H1 (cell line): ENCODE measurements around the gene ELP4. TPM values are rescaled to one million over a fixed set of nuclear protein-coding genes. Genes with fewer than 3 reads are reported as not detected.
A peak's percentile ranks its signal among the peaks of the same experiment; 100 is the strongest.

ENCODE experiments used
- CTCF ChIA-PET: fragments of 300-600 bp; sonication (Branson Sonifier 250); formaldehyde crosslinking; loops from one replicate; lab custom pipeline; 2021; ENCODE audit not compliant: partially characterized antibody; lab: Charles Lee
- POLR2A ChIA-PET: fragments of 300-600 bp; sonication (Branson Sonifier 250); formaldehyde crosslinking; loops from one replicate; lab custom pipeline; 2021; ENCODE audit warnings: inconsistent platforms; ENCODE audit not compliant: partially characterized antibody; lab: Charles Lee
- DNase-seq, 2 experiments: peaks; one replicate each; pipeline versions ENCODE4 v3.0.0 to v3.0.0-alpha.2; 2010 to 2022; ENCODE audit warnings: low spot score in 2 of 2, low read depth in 1 of 2, mixed read lengths in 1 of 2
- FAIRE-seq: peaks from 2 replicates; lab custom pipeline; 2011; peaks lifted over from hg19 to GRCh38; lab: Jason Lieb, UNC
- H2AFZ ChIP-seq: 2 replicates; pipeline ENCODE4 v1.8.1; 2012; ENCODE audit warnings: low read length, inconsistent platforms
- H2AK5ac ChIP-seq: 2 replicates; pipeline ENCODE4 v1.6.1; 2013; ENCODE audit warnings: low read depth, low read length
- H2BK120ac ChIP-seq: replicated peaks from 2 replicates; pipeline ENCODE3; 2013; ENCODE audit warnings: low read depth, low read length, inconsistent platforms
- H2BK12ac ChIP-seq: 2 replicates; pipeline ENCODE4 v1.6.1; 2013; ENCODE audit warnings: low read depth, low read length
- H2BK15ac ChIP-seq: 2 replicates; pipeline ENCODE4 v1.6.1; 2013; ENCODE audit warnings: low read length
- H2BK20ac ChIP-seq: 2 replicates; pipeline ENCODE4 v1.6.1; 2013; ENCODE audit warnings: low read length
- H2BK5ac ChIP-seq: 2 replicates; pipeline ENCODE4 v1.6.1; 2013; ENCODE audit warnings: low read depth, low read length
- H3K14ac ChIP-seq: 2 replicates; pipeline ENCODE4 v1.6.1; 2013; ENCODE audit warnings: inconsistent platforms; ENCODE audit not compliant: insufficient read length
- H3K18ac ChIP-seq: 2 replicates; pipeline ENCODE4 v1.6.1; 2013; ENCODE audit warnings: low read length; ENCODE audit errors: extremely low read depth
- H3K23ac ChIP-seq: 2 replicates; pipeline ENCODE4 v1.6.1; 2013; ENCODE audit warnings: inconsistent platforms; ENCODE audit not compliant: insufficient read length
- H3K23me2 ChIP-seq: 2 replicates; pipeline ENCODE4 v1.6.1; 2013; ENCODE audit warnings: low read depth, low read length
- H3K27ac ChIP-seq: 2 replicates; pipeline ENCODE4 v1.6.1; 2011; ENCODE audit warnings: low read depth, low read length, inconsistent platforms
- H3K27me3 ChIP-seq, 4 experiments: replicated peaks in 1 of 4; 1 replicate in 1 of 4; 2 replicates in 3 of 4; pipeline versions ENCODE4 v1.6.1 to v1.8.1; 2011 to 2013; ENCODE audit warnings: low read length in 3 of 4, mild to moderate bottlenecking in 3 of 4, inconsistent platforms in 2 of 4, mixed read lengths in 2 of 4, moderate library complexity in 1 of 4; ENCODE audit not compliant: control insufficient read depth in 3 of 4, insufficient read depth in 3 of 4; ENCODE audit errors: extremely low read depth in 1 of 4
- H3K36me3 ChIP-seq, 4 experiments: 2 replicates each; pipeline versions ENCODE4 v1.6.1 to v1.8.1; 2011 to 2013; ENCODE audit warnings: mild to moderate bottlenecking in 4 of 4, low read length in 3 of 4, moderate library complexity in 2 of 4, control low read depth in 1 of 4, inconsistent platforms in 1 of 4; ENCODE audit not compliant: insufficient read depth in 4 of 4, control insufficient read depth in 2 of 4
- H3K4ac ChIP-seq: replicated peaks from 2 replicates; pipeline ENCODE3; 2013; ENCODE audit warnings: low read length, low read depth, mixed read lengths, inconsistent platforms; ENCODE audit not compliant: insufficient read length
- H3K4me1 ChIP-seq, 4 experiments: replicated peaks in 1 of 4; 1 replicate in 1 of 4; 2 replicates in 3 of 4; pipeline versions ENCODE4 v1.6.1 to v1.8.1; 2011 to 2013; ENCODE audit warnings: low read length in 3 of 4, inconsistent platforms in 2 of 4, mixed read lengths in 1 of 4; ENCODE audit not compliant: insufficient read depth in 4 of 4, control insufficient read depth in 3 of 4
- H3K4me2 ChIP-seq, 2 experiments: 2 replicates each; pipeline versions ENCODE4 v1.6.1 to v1.8.1; 2011 to 2013; ENCODE audit warnings: low read depth in 2 of 2, low read length in 2 of 2, control low read depth in 1 of 2, inconsistent platforms in 1 of 2, mild to moderate bottlenecking in 1 of 2; ENCODE audit not compliant: insufficient read depth in 1 of 2
- H3K4me3 ChIP-seq, 4 experiments: fragments of 200-600, 300-600 bp in 1 of 4; sonication (generic), shearing (Covaris generic), sonication (Bioruptor Twin) in 1 of 4; 2 replicates each; pipeline versions ENCODE4 v1.5.1 to v1.8.1; 2011 to 2016; ENCODE audit warnings: low read length in 4 of 4, low read depth in 3 of 4, control low read depth in 2 of 4, inconsistent platforms in 2 of 4, mild to moderate bottlenecking in 2 of 4, mixed read lengths in 1 of 4, moderate library complexity in 1 of 4; ENCODE audit not compliant: insufficient read depth in 2 of 4; ENCODE audit errors: extremely low read depth in 1 of 4
- H3K56ac ChIP-seq: replicated peaks from 2 replicates; pipeline ENCODE3; 2013; ENCODE audit warnings: low read depth, mild to moderate bottlenecking, mixed read lengths, low read length, inconsistent platforms; ENCODE audit not compliant: insufficient read length
- H3K79me1 ChIP-seq: 2 replicates; pipeline ENCODE4 v1.6.1; 2013; ENCODE audit warnings: low read depth, low read length, control low read depth
- H3K79me2 ChIP-seq, 2 experiments: 2 replicates each; pipeline versions ENCODE4 v1.6.1 to v1.8.1; 2012 to 2013; ENCODE audit warnings: low read length in 2 of 2, mild to moderate bottlenecking in 2 of 2, inconsistent platforms in 1 of 2; ENCODE audit not compliant: insufficient read depth in 2 of 2, control insufficient read depth in 1 of 2
- H3K9ac ChIP-seq, 4 experiments: replicated peaks in 1 of 4; 1 replicate in 1 of 4; 2 replicates in 3 of 4; pipeline versions ENCODE4 v1.6.1 to v1.8.1; 2011 to 2013; ENCODE audit warnings: low read depth in 3 of 4, low read length in 3 of 4, control low read depth in 2 of 4, mild to moderate bottlenecking in 2 of 4, moderate library complexity in 2 of 4, inconsistent platforms in 1 of 4; ENCODE audit errors: extremely low read depth in 1 of 4
- H3K9me3 ChIP-seq, 2 experiments: 2 replicates each; pipeline versions ENCODE4 v1.6.1 to v1.8.1; 2012 to 2013; ENCODE audit warnings: mild to moderate bottlenecking in 2 of 2, moderate library complexity in 2 of 2, control low read depth in 1 of 2, inconsistent platforms in 1 of 2, low read depth in 1 of 2, low read length in 1 of 2, mixed read lengths in 1 of 2; ENCODE audit not compliant: insufficient read depth in 2 of 2
- H4K20me1 ChIP-seq, 2 experiments: replicated peaks in 1 of 2; 2 replicates each; pipeline versions ENCODE3 to v1.8.1; 2011 to 2013; ENCODE audit warnings: inconsistent platforms in 2 of 2, low read length in 2 of 2, mild to moderate bottlenecking in 1 of 2; ENCODE audit not compliant: insufficient read depth in 2 of 2, control insufficient read depth in 1 of 2
- H4K5ac ChIP-seq: 2 replicates; pipeline ENCODE4 v1.6.1; 2013; ENCODE audit warnings: low read length, low read depth, mixed read lengths, inconsistent platforms; ENCODE audit not compliant: insufficient read length
- H4K8ac ChIP-seq: 2 replicates; pipeline ENCODE4 v1.8.0; 2013; ENCODE audit warnings: mild to moderate bottlenecking, moderate library complexity, low read length, inconsistent platforms; ENCODE audit not compliant: insufficient read depth; ENCODE audit errors: extremely low read depth
- H4K91ac ChIP-seq: replicated peaks from 2 replicates; pipeline ENCODE3; 2013; ENCODE audit warnings: low read length, mixed read lengths, inconsistent platforms; ENCODE audit not compliant: insufficient read length
- GABPA ChIP-seq: IDR thresholded peaks from 2 replicates; pipeline ENCODE4 v1.6.1; 2011; ENCODE audit warnings: mild to moderate bottlenecking, low read length, moderate library complexity, borderline replicate concordance; ENCODE audit not compliant: insufficient read depth
- POU5F1 ChIP-seq: IDR thresholded peaks from 2 replicates; pipeline ENCODE4 v1.6.1; 2011; ENCODE audit warnings: low read depth, mild to moderate bottlenecking, low read length, moderate library complexity
- RNF2 ChIP-seq: fragments of 200-900, 300-1000 bp; sonication (generic); IDR thresholded peaks from 2 replicates; pipeline ENCODE4 v1.7.1; 2016; ENCODE audit warnings: borderline replicate concordance, low read depth, mild to moderate bottlenecking, antibody characterized with exemption, low read length; ENCODE audit not compliant: poor library complexity, severe bottlenecking; ENCODE audit errors: missing control alignments
- SAP30 ChIP-seq: fragments of 300-600 bp; sonication (generic); IDR thresholded peaks from 2 replicates; pipeline ENCODE4 v1.7.1; 2012; ENCODE audit warnings: low read length, moderate library complexity, mild to moderate bottlenecking, inconsistent platforms; ENCODE audit not compliant: insufficient read depth, insufficient replicate concordance
- SP4 ChIP-seq: IDR thresholded peaks from 2 replicates; pipeline ENCODE4 v1.6.1; 2012; ENCODE audit warnings: low read length, inconsistent platforms
- SUZ12 ChIP-seq: fragments of 200-600 bp; sonication (generic); IDR thresholded peaks from 2 replicates; pipeline ENCODE4 v1.6.1; 2012; ENCODE audit warnings: mild to moderate bottlenecking, inconsistent platforms, low read length, moderate library complexity, mixed read lengths
- TCF12 ChIP-seq: IDR thresholded peaks from 2 replicates; pipeline ENCODE4 v1.6.1; 2011; ENCODE audit warnings: low read depth, mild to moderate bottlenecking, low read length
- TEAD4 ChIP-seq: IDR thresholded peaks from 2 replicates; pipeline ENCODE4 v1.6.1; 2012; ENCODE audit warnings: low read depth, low read length, inconsistent platforms, mixed read lengths
- WGBS, 2 experiments: shearing (Covaris generic) in 1 of 2; methylation state at CpG; one replicate each; pipeline versions ENCODE4 v1.1.6 to v1.1.7; 2013 to 2015; ENCODE audit warnings: low lambda C conversion rate in 2 of 2, mixed read lengths in 2 of 2, inconsistent platforms in 1 of 2, low coverage in 1 of 2, missing lambda C conversion rate in 1 of 2; ENCODE audit not compliant: insufficient replicate concordance in 2 of 2, insufficient coverage in 1 of 2, insufficient read length in 1 of 2; ENCODE audit errors: extremely low coverage in 1 of 2, missing lambda C conversion rate in 1 of 2; 5-methylcytosine and 5-hydroxymethylcytosine counted together
- polyA plus RNA-seq, 7 experiments: library from polyadenylated mRNA; depleted of rRNA in 3 of 7; stranded (reverse) in 5 of 7; unstranded in 2 of 7; fragments of >200 nt in 5 of 7; fragments of 200-250 nt in 2 of 7; gene quantifications; 1 replicate in 5 of 7; 2 replicates in 1 of 7; 4 replicates in 1 of 7; pipeline versions ENCODE4 v1.2.1 to v1.2.3, GENCODE V29; 2011 to 2013; ENCODE audit warnings: missing spikeins in 2 of 7, mixed read lengths in 2 of 7
- total RNA-seq: library from RNA; stranded (reverse); fragmentation: NEBNext Ultra II Directional; extraction: Animal tissue kit (Norgen Biotek cat#: 25700); gene quantifications from 2 replicates; pipeline ENCODE4 v1.2.1, GENCODE V29; 2021

The ELP4 gene
- total and polyA plus RNA-seq, 2 of the 8 experiments (the other 6 are each of a cell fraction or from before 2014, with no cell fraction given), result 14.0 to 18.6 TPM

GRCh38 chr11:31802609-31802989 lies 293.0 kb downstream of the ELP4 start:
- FAIRE-seq (no peak), DNase-seq (peak in 1 of 2 experiments; percentile 63)
- no peaks in the 10 kb centered on the region; a peak in 1 of 8 replicates for H3K36me3 ChIP-seq
- H3K56ac ChIP-seq, result no peak overlapping the region
- 0 out of 2 replicates have a peak overlapping the region, but pooled peaks have one; percentile 11 for H2AK5ac ChIP-seq
- H4K91ac ChIP-seq, result no peak overlapping the region
- no peak overlapping the region for H3K23ac ChIP-seq
- H3K18ac ChIP-seq, result no peak overlapping the region
- no peaks in the 10 kb centered on the region for H3K9me3 ChIP-seq
- peaks cover 89 to 100% (median 97%) of the 10 kb centered on the region in 4 experiments for H3K27me3 ChIP-seq
- no peak overlapping the region for H4K5ac ChIP-seq
- no peak overlapping the region for H2AFZ ChIP-seq
- H3K27ac ChIP-seq, result no peak overlapping the region
- ChIA-PET CTCF (interaction anchor here (0.7 to 6.7 kb wide), 4 partner anchors 10 to 165 kb away, joined by 3 to 59 read pairs (median 4); no protein-coding TSS in a partner anchor), POLR2A (interaction anchor here (1.5 kb wide), 1 partner anchor 10 kb away, joined by 5 read pairs; no protein-coding TSS in a partner anchor)
- peaks cover 24 to 43% (median 26%) of the 10 kb centered on the region in 4 experiments for H3K4me1 ChIP-seq
- no peaks in the 10 kb centered on the region for H3K79me2 ChIP-seq
- H2BK5ac ChIP-seq, result no peak overlapping the region
- no peak overlapping the region for H2BK120ac ChIP-seq
- peak overlapping the region in 1 of 2 experiments; percentile 56; a peak in 1 of 4 replicates for H3K4me2 ChIP-seq
- H4K8ac ChIP-seq, result no peak overlapping the region
- H3K79me1 ChIP-seq, result no peaks in the 10 kb centered on the region
- no peak overlapping the region for H3K4ac ChIP-seq
- peaks cover 7% of the 10 kb centered on the region; the same call in 1 of the 2 replicates for H3K23me2 ChIP-seq
- TF ChIP-seq RNF2 (peak; percentile 18), SP4 (no peak), POU5F1 (no peak), TCF12 (0 out of 2 replicates have a peak, but pooled peaks have one; percentile 2), GABPA (no peak), SUZ12 (no peak), SAP30 (no peak), TEAD4 (no peak)
- H3K4me3 ChIP-seq, result no peak overlapping the region
- H2BK12ac ChIP-seq, result peak overlapping the region; percentile 96; the same call in 1 of the 2 replicates
- H2BK15ac ChIP-seq, result no peak overlapping the region
- 0 out of 2 replicates have a peak overlapping the region, but pooled peaks have one; percentile 73 for H2BK20ac ChIP-seq
- H3K9ac ChIP-seq, result no peak overlapping the region
- no peak overlapping the region for H3K14ac ChIP-seq
- WGBS, 2 experiments, result 5% methylated on average over 16 of the region's 20 CpGs; no CpG with 5 or more reads in 1 of the 2 experiments
- H4K20me1 ChIP-seq, result peaks cover 2 to 35% of the 10 kb centered on the region in 2 experiments
